PFSK-1 (cell line): Measurements from ENCODE around the gene ZFAND2A.

Experiments
- FOXP2 ChIP-seq: optimal IDR thresholded peaks from 2 replicates; pipeline ENCODE3; 2011; ENCODE audit warnings: borderline replicate concordance, control low read depth, inconsistent platforms; ENCODE audit not compliant: insufficient read depth; ENCODE audit errors: extremely low read length, extremely low read depth
- POLR2AphosphoS5 ChIP-seq: IDR thresholded peaks from 2 replicates; pipeline ENCODE4 v1.6.1; 2012; ENCODE audit warnings: low read depth, mild to moderate bottlenecking, control low read depth, low read length, moderate library complexity
- REST ChIP-seq, 2 experiments: IDR thresholded peaks; 2 replicates each; pipeline versions ENCODE4 v1.6.1 to v1.8.0; 2011 to 2012; ENCODE audit warnings: low read depth in 2 of 2, low read length in 2 of 2, control low read depth in 1 of 2, inconsistent platforms in 1 of 2, mild to moderate bottlenecking in 1 of 2, moderate library complexity in 1 of 2; ENCODE audit not compliant: insufficient read depth in 1 of 2
- SIN3A ChIP-seq: IDR thresholded peaks from 2 replicates; pipeline ENCODE4 v1.6.1; 2012; ENCODE audit warnings: mild to moderate bottlenecking, low read length, moderate library complexity, borderline replicate concordance; ENCODE audit not compliant: insufficient read depth
- TAF1 ChIP-seq: IDR thresholded peaks from 2 replicates; pipeline ENCODE4 v1.6.1; 2012; ENCODE audit warnings: low read length, control low read depth, borderline replicate concordance; ENCODE audit not compliant: insufficient read depth

The ZFAND2A gene

GRCh38 chr7:1176891-1177373 is 16.9 kb upstream of the ZFAND2A start:
- no peak for TF ChIP-seq TAF1
- no peak for TF ChIP-seq POLR2AphosphoS5
- no peak for TF ChIP-seq SIN3A
- TF ChIP-seq REST (IDR thresholded peaks at IDR 0.05; ENCODE audit: insufficient read depth in 1 of 2, low read depth in 2 of 2, low read length in 2 of 2), result no peak
- no peak for TF ChIP-seq FOXP2

- TF ChIP-seq SIN3A (no peak), REST (IDR thresholded peaks at IDR 0.05; ENCODE audit: insufficient read depth in 1 of 2, low read depth in 2 of 2, low read length in 2 of 2) (no peak), TAF1 (no peak; the same call in 1 of the 2 replicates), POLR2AphosphoS5 (peak; percentile 59; the same call in 1 of the 2 replicates), FOXP2 (no peak)
Observed at GRCh38 chr7:1175967-1176851, 16.2 kb upstream of the ZFAND2A start.

- no peak for TF ChIP-seq SIN3A
- TF ChIP-seq REST (IDR thresholded peaks at IDR 0.05; ENCODE audit: insufficient read depth in 1 of 2, low read depth in 2 of 2, low read length in 2 of 2), result no peak
- TF ChIP-seq TAF1, result no peak
- TF ChIP-seq FOXP2, result no peak
- no peak for TF ChIP-seq POLR2AphosphoS5
Observed at GRCh38 chr7:1175597-1175966, 15.6 kb upstream of the ZFAND2A start.

DNA sequence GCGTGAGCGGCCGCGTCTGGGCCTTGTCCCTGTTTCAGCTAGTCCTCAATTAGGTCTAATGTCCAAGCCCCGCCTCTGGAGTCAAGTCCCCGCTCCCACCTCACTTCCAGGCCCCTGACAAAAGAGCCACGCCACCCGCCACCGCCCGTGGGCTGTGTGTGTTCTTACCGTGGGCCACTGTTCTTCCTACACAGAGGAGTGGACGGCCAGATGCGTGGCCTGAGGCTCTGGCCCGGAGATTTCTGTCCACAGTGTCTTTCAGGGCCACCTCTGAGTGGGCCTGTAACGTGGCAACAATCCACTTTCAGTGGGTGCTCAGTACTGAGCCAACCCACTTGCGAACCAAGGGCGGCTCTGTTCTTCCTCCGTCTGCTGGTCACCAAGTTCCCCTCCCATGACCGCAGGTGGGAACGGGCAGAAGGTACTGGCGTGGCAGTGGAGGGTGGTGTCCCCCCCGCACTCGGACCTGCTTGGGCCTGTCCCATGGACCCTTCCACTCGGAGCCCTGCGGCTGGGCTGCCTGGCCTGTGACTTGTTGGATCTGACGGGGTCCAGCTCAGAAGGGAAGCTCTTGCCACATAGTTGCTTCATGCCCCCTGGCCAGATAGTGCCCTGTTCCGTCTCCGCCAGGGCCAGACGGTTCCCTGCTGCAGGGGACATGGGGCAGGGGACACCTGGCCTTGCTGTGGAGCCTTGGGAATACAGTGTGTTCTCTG is 15.0 kb upstream of the ZFAND2A start:
- TF ChIP-seq TAF1, result no peak
- TF ChIP-seq FOXP2, result peak; percentile 8

- TF ChIP-seq TAF1, result no peak
- TF ChIP-seq FOXP2, result no peak
- TF ChIP-seq POLR2AphosphoS5, result no peak
- no peak for TF ChIP-seq SIN3A
- TF ChIP-seq REST (IDR thresholded peaks at IDR 0.05; ENCODE audit: insufficient read depth in 1 of 2, low read depth in 2 of 2, low read length in 2 of 2), result no peak
Observed at GRCh38 chr7:1174002-1174401, 14.0 kb upstream of the ZFAND2A start.
